Adrenal gland (tissue), 5 donors: ENCODE results near the gene NKPD1.

ENCODE experiments used
- POLR2A ChIP-seq, 2 donors: fragments of 450-650 bp; IDR thresholded peaks; one replicate each; pipeline ENCODE4 v1.6.1; 2017; ENCODE audit warnings: antibody characterized with exemption in 2 of 2, mild to moderate bottlenecking in 2 of 2, moderate library complexity in 1 of 2
- TF ChIP-seq, protein P1 (sequence below), 6 experiments: fragments of 450-650 bp in 4 of 6; fragments of 200-600 bp in 2 of 6; sonication (generic) in 1 of 6; IDR thresholded peaks; 1 replicate in 5 of 6; 2 replicates in 1 of 6; pipeline versions ENCODE4 v1.5.1 to v1.8.0; 2016 to 2021; ENCODE audit warnings: antibody characterized with exemption in 6 of 6, mild to moderate bottlenecking in 2 of 6, moderate library complexity in 1 of 6
- donor health status: DM: no; HTN: no; CAD: no.

DNA sequence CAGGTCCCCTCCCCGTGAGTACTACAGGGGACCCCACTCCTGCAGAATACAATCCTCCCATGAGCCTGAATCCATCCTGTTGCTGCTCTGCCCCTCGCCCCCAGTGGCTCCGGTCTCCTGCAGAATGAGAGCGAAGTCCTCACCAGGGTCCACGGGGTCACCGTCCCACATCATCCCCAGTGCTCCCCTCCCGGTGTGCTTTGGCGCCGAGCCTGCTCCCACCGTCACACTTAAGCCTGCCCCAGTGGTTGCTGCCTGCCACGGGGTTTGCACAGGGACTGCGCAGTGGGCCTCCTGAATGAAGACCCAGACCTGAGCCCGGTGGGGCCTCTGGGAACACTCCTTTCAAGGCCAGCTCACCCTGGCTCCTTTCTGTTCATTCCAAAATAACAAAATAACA is 30.5 kb downstream of the NKPD1 start:
- TF ChIP-seq, protein P1, sequence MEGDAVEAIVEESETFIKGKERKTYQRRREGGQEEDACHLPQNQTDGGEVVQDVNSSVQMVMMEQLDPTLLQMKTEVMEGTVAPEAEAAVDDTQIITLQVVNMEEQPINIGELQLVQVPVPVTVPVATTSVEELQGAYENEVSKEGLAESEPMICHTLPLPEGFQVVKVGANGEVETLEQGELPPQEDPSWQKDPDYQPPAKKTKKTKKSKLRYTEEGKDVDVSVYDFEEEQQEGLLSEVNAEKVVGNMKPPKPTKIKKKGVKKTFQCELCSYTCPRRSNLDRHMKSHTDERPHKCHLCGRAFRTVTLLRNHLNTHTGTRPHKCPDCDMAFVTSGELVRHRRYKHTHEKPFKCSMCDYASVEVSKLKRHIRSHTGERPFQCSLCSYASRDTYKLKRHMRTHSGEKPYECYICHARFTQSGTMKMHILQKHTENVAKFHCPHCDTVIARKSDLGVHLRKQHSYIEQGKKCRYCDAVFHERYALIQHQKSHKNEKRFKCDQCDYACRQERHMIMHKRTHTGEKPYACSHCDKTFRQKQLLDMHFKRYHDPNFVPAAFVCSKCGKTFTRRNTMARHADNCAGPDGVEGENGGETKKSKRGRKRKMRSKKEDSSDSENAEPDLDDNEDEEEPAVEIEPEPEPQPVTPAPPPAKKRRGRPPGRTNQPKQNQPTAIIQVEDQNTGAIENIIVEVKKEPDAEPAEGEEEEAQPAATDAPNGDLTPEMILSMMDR (IDR thresholded peaks at IDR 0.05): no peak
- no peak for TF ChIP-seq POLR2A (IDR thresholded peaks at IDR 0.05)
